Measurements from ENCODE around the gene IFNA2. TPM values are rescaled to one million over a fixed set of nuclear protein-coding genes. Genes with fewer than 3 reads are reported as not detected.

Gene IFNA2
- total RNA-seq, 2 experiments from 2014 or later: not detected

GRCh38 chr9:21432672-21433425 lies 47.7 kb upstream of the IFNA2 start:
- Histone ChIP-seq H3K4me1 (ENCODE audit: insufficient read depth, low read length) (no peaks in the 10 kb centered on the region), H3K9me3 (ENCODE audit: control insufficient read depth in 1 of 2, insufficient read depth in 1 of 2, low read length in 2 of 2) (no peaks in the 10 kb centered on the region), H3K4me3 (ENCODE audit: low read length) (no peak overlapping the region), H3K27me3 (ENCODE audit: control insufficient read depth in 1 of 2, insufficient read depth in 2 of 2, low read length in 2 of 2) (peaks cover 0 to 2% of the 10 kb centered on the region in 2 experiments), H3K36me3 (ENCODE audit: insufficient read depth, low read length) (no peaks in the 10 kb centered on the region), H3K27ac (ENCODE audit: low read depth in 1 of 2, low read length in 2 of 2) (no peak overlapping the region)
- Mint-ChIP-seq H3K27ac (no peak overlapping the region), H3K27me3 (peaks cover 42% of the 10 kb centered on the region), H3K36me3 (ENCODE audit: low read depth) (no peaks in the 10 kb centered on the region), H3K4me3 (no peak overlapping the region), H3K9me3 (no peaks in the 10 kb centered on the region), H3K4me1 (ENCODE audit: low read depth) (no peaks in the 10 kb centered on the region)
- no peak for TF ChIP-seq CTCF (IDR thresholded peaks at IDR 0.05)
- CTCF ChIA-PET: interaction anchor here (0.9 kb wide), 1 partner anchor 96 kb away, joined by 3 read pairs; no protein-coding TSS in a partner anchor
- ATAC-seq (ENCODE audit: poor library complexity) (no peak), DNase-seq (no peak)
- POLR2A ChIA-PET: no interaction called here
- intact Hi-C loops (cut with DNase I, micrococcal nuclease): no loop called here

GRCh38 chr9:21429191-21429590 lies 44.0 kb upstream of the IFNA2 start:
- Mint-ChIP-seq H3K4me1 (ENCODE audit: low read depth) (no peaks in the 10 kb centered on the region), H3K27ac (no peak overlapping the region), H3K36me3 (ENCODE audit: low read depth) (no peaks in the 10 kb centered on the region), H3K27me3 (peaks cover 56% of the 10 kb centered on the region), H3K4me3 (no peak overlapping the region), H3K9me3 (no peaks in the 10 kb centered on the region)
- Histone ChIP-seq H3K27me3 (ENCODE audit: control insufficient read depth in 1 of 2, insufficient read depth in 2 of 2, low read length in 2 of 2) (peaks cover 0 to 2% of the 10 kb centered on the region in 2 experiments), H3K9me3 (ENCODE audit: control insufficient read depth in 1 of 2, insufficient read depth in 1 of 2, low read length in 2 of 2) (no peaks in the 10 kb centered on the region), H3K36me3 (ENCODE audit: insufficient read depth, low read length) (no peaks in the 10 kb centered on the region), H3K4me3 (ENCODE audit: low read length) (no peak overlapping the region), H3K4me1 (ENCODE audit: insufficient read depth, low read length) (no peaks in the 10 kb centered on the region), H3K27ac (ENCODE audit: low read depth in 1 of 2, low read length in 2 of 2) (no peak overlapping the region)
- ChIA-PET CTCF (no interaction called here), POLR2A (no interaction called here)
- no peak for DNase-seq
- ATAC-seq (ENCODE audit: poor library complexity): no peak
- no peak for TF ChIP-seq CTCF (IDR thresholded peaks at IDR 0.05)
- intact Hi-C loops (cut with DNase I, micrococcal nuclease): no loop called here

GRCh38 chr9:21428235-21428634 lies 43.0 kb upstream of the IFNA2 start:
- Mint-ChIP-seq H3K36me3 (ENCODE audit: low read depth) (no peaks in the 10 kb centered on the region), H3K27me3 (peaks cover 50% of the 10 kb centered on the region), H3K4me3 (no peak overlapping the region), H3K27ac (no peak overlapping the region), H3K9me3 (no peaks in the 10 kb centered on the region), H3K4me1 (ENCODE audit: low read depth) (no peaks in the 10 kb centered on the region)
- no peaks in the 10 kb centered on the region for H3K36me3 ChIP-seq (ENCODE audit: insufficient read depth, low read length)
- TF ChIP-seq CTCF (IDR thresholded peaks at IDR 0.05): no peak
- POLR2A ChIA-PET: no interaction called here
- no peaks in the 10 kb centered on the region for H3K4me1 ChIP-seq (ENCODE audit: insufficient read depth, low read length)
- no peak overlapping the region for H3K4me3 ChIP-seq (ENCODE audit: low read length)
- no peak for DNase-seq
- peaks cover 0 to 2% of the 10 kb centered on the region in 2 experiments for H3K27me3 ChIP-seq (ENCODE audit: control insufficient read depth in 1 of 2, insufficient read depth in 2 of 2, low read length in 2 of 2)
- intact Hi-C loops (cut with DNase I, micrococcal nuclease): no loop called here
- no peak for ATAC-seq (ENCODE audit: poor library complexity)
- CTCF ChIA-PET: no interaction called here
- no peaks in the 10 kb centered on the region for H3K9me3 ChIP-seq (ENCODE audit: control insufficient read depth in 1 of 2, insufficient read depth in 1 of 2, low read length in 2 of 2)
- H3K27ac ChIP-seq (ENCODE audit: low read depth in 1 of 2, low read length in 2 of 2): no peak overlapping the region
